Lung (tissue), 12 donors: ENCODE data around the gene BCL2. TPM values are rescaled to one million over a fixed set of nuclear protein-coding genes. Genes with fewer than 3 reads are reported as not detected.

Source experiments
- ATAC-seq: fragments of 200-7000 bp; cut with Tn5 transposase; one replicate; pipeline ENCODE4 v1.9.1; 2020; ENCODE audit warnings: moderate number of reproducible peaks; ENCODE audit not compliant: insufficient read depth, low FRiP score
- DNase-seq, 3 donors: peaks; one replicate each; pipeline ENCODE4 v3.0.0-alpha.2; 2013 to 2017
- H3K27ac ChIP-seq, 2 donors: one replicate each; pipeline ENCODE4 v1.5.1; 2013; ENCODE audit warnings: mild to moderate bottlenecking in 2 of 2, moderate library complexity in 2 of 2, control low read depth in 1 of 2, inconsistent platforms in 1 of 2, low read depth in 1 of 2, low read length in 1 of 2
- H3K27me3 ChIP-seq, 3 donors: one replicate each; pipeline ENCODE4 v1.5.1; 2013; ENCODE audit warnings: low read length in 2 of 3; ENCODE audit not compliant: control insufficient read depth in 3 of 3, insufficient read depth in 3 of 3
- H3K36me3 ChIP-seq, 4 donors: one replicate each; pipeline ENCODE4 v1.5.1; 2013; ENCODE audit warnings: low read length in 4 of 4, mild to moderate bottlenecking in 1 of 4, moderate library complexity in 1 of 4; ENCODE audit not compliant: control insufficient read depth in 4 of 4, insufficient read depth in 4 of 4
- H3K4me1 ChIP-seq, 5 donors: one replicate each; pipeline ENCODE4 v1.5.1; 2013; ENCODE audit warnings: low read length in 5 of 5, mild to moderate bottlenecking in 2 of 5, moderate library complexity in 1 of 5; ENCODE audit not compliant: control insufficient read depth in 5 of 5, insufficient read depth in 5 of 5
- H3K4me3 ChIP-seq: one replicate; pipeline ENCODE4 v1.5.1; 2013; ENCODE audit warnings: mild to moderate bottlenecking, control low read depth, moderate library complexity
- H3K9ac ChIP-seq, 2 donors: one replicate each; pipeline ENCODE4 v1.5.1; 2013; ENCODE audit warnings: low read length in 2 of 2, control low read depth in 1 of 2; ENCODE audit not compliant: insufficient read depth in 1 of 2
- H3K9me3 ChIP-seq, 4 donors: one replicate each; pipeline ENCODE4 v1.5.1; 2013; ENCODE audit warnings: low read length in 3 of 4, mild to moderate bottlenecking in 1 of 4, moderate library complexity in 1 of 4; ENCODE audit not compliant: control insufficient read depth in 4 of 4, insufficient read depth in 3 of 4
- CTCF ChIP-seq: IDR thresholded peaks from 2 replicates; pipeline ENCODE4 v1.5.1; 2012; ENCODE audit warnings: mild to moderate bottlenecking; ENCODE audit errors: control extremely low read depth, extremely low read depth
- WGBS, 2 donors: extraction: QIAGEN DNeasy Blood & Tissue Kit; methylation state at CpG; one replicate each; pipeline ENCODE4 v1.1.7; 2013; 5-methylcytosine and 5-hydroxymethylcytosine counted together
- polyA plus RNA-seq, 2 donors: library from polyadenylated mRNA; stranded (reverse); fragments of 200-250 nt; gene quantifications; one replicate each; pipeline ENCODE4 v1.2.1, GENCODE V29; 2013
- total RNA-seq, 2 donors: library from RNA; depleted of rRNA in 1 of 2; stranded (reverse); fragments of >200 nt in 1 of 2; gene quantifications; one replicate each; pipeline ENCODE4 v1.2.1, GENCODE V29; 2014 to 2021
- donor health status: control.
- donor health status: control.
- donor health status: Bipolar disorder and iron deficiency.
- donor health status: healthy.
- donor health status: DM: yes; HTN: yes; CAD: no.

Gene BCL2
- total and polyA plus RNA-seq, 4 donors: 1.5 to 30.9 (median 5.3) TPM

GRCh38 chr18:63284173-63284799 is 35.3 kb downstream of the BCL2 start:
- no peak overlapping the region for H3K27ac ChIP-seq
- ATAC-seq (no peak), DNase-seq (peak in 1 of 3 donors; percentile 29)
- 80 to 88% methylated on average over 5 of the region's 5 CpGs for WGBS, 2 donors
- H3K27me3 ChIP-seq: no peaks in the 10 kb centered on the region
- no peak overlapping the region for H3K9ac ChIP-seq
- H3K36me3 ChIP-seq: no peaks in the 10 kb centered on the region
- H3K4me3 ChIP-seq: no peak overlapping the region
- H3K9me3 ChIP-seq: no peaks in the 10 kb centered on the region
- no peak for TF ChIP-seq CTCF
- peaks cover 0 to 8% (median 0%) of the 10 kb centered on the region in 5 donors for H3K4me1 ChIP-seq

- H3K4me1 ChIP-seq: peaks cover 0 to 8% (median 0%) of the 10 kb centered on the region in 5 donors
- DNase-seq (no peak), ATAC-seq (no peak)
- no peak overlapping the region for H3K4me3 ChIP-seq
- WGBS, 2 donors: 91 to 94% methylated on average over 16 of the region's 16 CpGs
- H3K27me3 ChIP-seq: no peaks in the 10 kb centered on the region
- TF ChIP-seq CTCF: no peak
- H3K27ac ChIP-seq: no peak overlapping the region
- H3K9me3 ChIP-seq: no peaks in the 10 kb centered on the region
- no peak overlapping the region for H3K9ac ChIP-seq
- no peaks in the 10 kb centered on the region for H3K36me3 ChIP-seq
These were observed 36.1 kb downstream of the BCL2 start for GRCh38 chr18:63283305-63284094.

- ATAC-seq: no peak
- DNase-seq: no peak
- no peak overlapping the region for H3K4me3 ChIP-seq
- no peak overlapping the region for H3K9ac ChIP-seq
- H3K27ac ChIP-seq: no peak overlapping the region
- no peak for TF ChIP-seq CTCF
- H3K4me1 ChIP-seq: peaks cover 0 to 8% (median 0%) of the 10 kb centered on the region in 5 donors
- no peaks in the 10 kb centered on the region for H3K27me3 ChIP-seq
- H3K36me3 ChIP-seq: no peaks in the 10 kb centered on the region
- H3K9me3 ChIP-seq: no peaks in the 10 kb centered on the region
These were observed 36.8 kb downstream of the BCL2 start for GRCh38 chr18:63282793-63283192.
